ENCODE results near the gene SORCS1.
A peak's percentile ranks its signal among the peaks of the same experiment; 100 is the strongest.

- TF ChIP-seq, protein P1, sequence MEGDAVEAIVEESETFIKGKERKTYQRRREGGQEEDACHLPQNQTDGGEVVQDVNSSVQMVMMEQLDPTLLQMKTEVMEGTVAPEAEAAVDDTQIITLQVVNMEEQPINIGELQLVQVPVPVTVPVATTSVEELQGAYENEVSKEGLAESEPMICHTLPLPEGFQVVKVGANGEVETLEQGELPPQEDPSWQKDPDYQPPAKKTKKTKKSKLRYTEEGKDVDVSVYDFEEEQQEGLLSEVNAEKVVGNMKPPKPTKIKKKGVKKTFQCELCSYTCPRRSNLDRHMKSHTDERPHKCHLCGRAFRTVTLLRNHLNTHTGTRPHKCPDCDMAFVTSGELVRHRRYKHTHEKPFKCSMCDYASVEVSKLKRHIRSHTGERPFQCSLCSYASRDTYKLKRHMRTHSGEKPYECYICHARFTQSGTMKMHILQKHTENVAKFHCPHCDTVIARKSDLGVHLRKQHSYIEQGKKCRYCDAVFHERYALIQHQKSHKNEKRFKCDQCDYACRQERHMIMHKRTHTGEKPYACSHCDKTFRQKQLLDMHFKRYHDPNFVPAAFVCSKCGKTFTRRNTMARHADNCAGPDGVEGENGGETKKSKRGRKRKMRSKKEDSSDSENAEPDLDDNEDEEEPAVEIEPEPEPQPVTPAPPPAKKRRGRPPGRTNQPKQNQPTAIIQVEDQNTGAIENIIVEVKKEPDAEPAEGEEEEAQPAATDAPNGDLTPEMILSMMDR (IDR thresholded peaks at IDR 0.05), result no peak
- TF ChIP-seq POLR2AphosphoS5 (IDR thresholded peaks at IDR 0.05) (peak in 2 of 3 donors; percentile 45 to 66), POLR2A (IDR thresholded peaks at IDR 0.05) (no peak)
Measured at GRCh38 chr10:106894692-106895091, 269.8 kb downstream of the SORCS1 start.
